PC-3 (cell line): ENCODE measurements around the gene TIAM2. TPM values are rescaled to one million over a fixed set of nuclear protein-coding genes. Genes with fewer than 3 reads are reported as not detected.

Source experiments
- ATAC-seq: fragments of 200-7000 bp; cut with Tn5 transposase; 2 replicates; pipeline ENCODE4 v1.9.1; 2020; ENCODE audit warnings: mild to moderate bottlenecking, moderate library complexity
- BruUV-seq: library from RNA; stranded (reverse); fragments of 400-500 nt; replicated peaks from 2 replicates; lab custom pipeline; 2021; lab: Mats Ljungman, UMichigan
- CTCF ChIA-PET: fragments of 300-600 bp; sonication (Branson Sonifier 250); formaldehyde crosslinking; loops from one replicate; lab custom pipeline; 2022; ENCODE audit warnings: antibody characterized with exemption; lab: Charles Lee
- POLR2A ChIA-PET: fragments of 300-600 bp; sonication (Branson Sonifier 250); formaldehyde crosslinking; loops from one replicate; lab custom pipeline; 2022; ENCODE audit warnings: antibody characterized with exemption; ENCODE audit not compliant: unreplicated experiment; lab: Charles Lee
- DNase-seq: peaks from one replicate; pipeline ENCODE4 v3.0.0-alpha.2; 2015
- H2AFZ ChIP-seq: fragments of 300-600 bp; sonication (generic); 2 replicates; pipeline ENCODE4 v1.6.0; 2016; ENCODE audit warnings: antibody characterized with exemption, low read length
- H3F3A ChIP-seq: fragments of 300-600 bp; sonication (generic); one replicate; pipeline ENCODE4 v1.6.0; 2017; ENCODE audit warnings: antibody characterized with exemption, low read length, control low read depth, mild to moderate bottlenecking; ENCODE audit not compliant: unreplicated experiment
- H3K27ac ChIP-seq: fragments of 300-600 bp; sonication (generic); 2 replicates; pipeline ENCODE4 v1.5.1; 2016; ENCODE audit warnings: mild to moderate bottlenecking, low read length
- H3K27me3 ChIP-seq: fragments of 300-600 bp; sonication (generic); 2 replicates; pipeline ENCODE4 v1.6.1; 2016; ENCODE audit warnings: low read length, mixed read lengths
- H3K36me3 ChIP-seq: fragments of 300-600 bp; sonication (generic); 2 replicates; pipeline ENCODE4 v1.6.1; 2016; ENCODE audit warnings: low read depth, mixed run types, low read length, mixed read lengths
- H3K4me1 ChIP-seq: fragments of 300-600 bp; sonication (generic); 2 replicates; pipeline ENCODE4 v1.5.1; 2016; ENCODE audit warnings: low read length; ENCODE audit not compliant: insufficient read depth
- H3K4me2 ChIP-seq: fragments of 300-600 bp; sonication (generic); 2 replicates; pipeline ENCODE4 v1.6.0; 2016; ENCODE audit warnings: low read length
- H3K4me3 ChIP-seq: fragments of 300-600 bp; sonication (generic); 2 replicates; pipeline ENCODE4 v1.5.1; 2016; ENCODE audit warnings: mild to moderate bottlenecking, low read length, mixed read lengths
- H3K79me2 ChIP-seq: fragments of 300-600 bp; sonication (generic); 2 replicates; pipeline ENCODE4 v1.6.1; 2017; ENCODE audit warnings: low read length, mixed read lengths
- H3K9ac ChIP-seq: fragments of 300-600 bp; sonication (generic); 2 replicates; pipeline ENCODE4 v1.6.0; 2016; ENCODE audit warnings: mild to moderate bottlenecking, low read length
- H3K9me2 ChIP-seq: fragments of 300-600 bp; sonication (generic); replicated peaks from 2 replicates; pipeline ENCODE4 v1.6.1; 2016; ENCODE audit warnings: mixed run types, low read length, mixed read lengths
- H3K9me3 ChIP-seq: fragments of 300-600 bp; sonication (generic); 2 replicates; pipeline ENCODE4 v1.6.1; 2016; ENCODE audit warnings: low read length, mixed read lengths
- H4K20me1 ChIP-seq: fragments of 300-600 bp; sonication (generic); 2 replicates; pipeline ENCODE4 v1.6.1; 2016; ENCODE audit warnings: low read length, mixed read lengths
- CTCF ChIP-seq: fragments of 300-600 bp; sonication (generic); conservative IDR thresholded peaks from 2 replicates; pipeline ENCODE4 v1.5.1; 2017; ENCODE audit warnings: antibody characterized with exemption, low read depth, mild to moderate bottlenecking, low read length
- EZH2 ChIP-seq: fragments of 300-600 bp; sonication (generic); IDR thresholded peaks from one replicate; pipeline ENCODE4 v1.6.1; 2017; ENCODE audit warnings: antibody characterized with exemption, mild to moderate bottlenecking, low read length; ENCODE audit not compliant: unreplicated experiment
- EZH2phosphoT487 ChIP-seq: fragments of 300-600 bp; sonication (generic); IDR thresholded peaks from 2 replicates; pipeline ENCODE4 v1.6.1; 2018; ENCODE audit warnings: mild to moderate bottlenecking, antibody characterized with exemption, low read length, borderline replicate concordance
- intact Hi-C: fragments of 100-400 bp; cut with micrococcal nuclease; formaldehyde crosslinking; loops from 2 replicates; pipeline ENCODE4 v1.9.0; 2023
- total RNA-seq: library from RNA; depleted of rRNA; stranded (reverse); fragments of >200 nt; gene quantifications from 2 replicates; pipeline ENCODE4 v1.2.3, GENCODE V29; 2014

Gene TIAM2
- total RNA-seq, 1 experiment from 2014 or later, result 4.5 TPM

- DNase-seq (no peak), ATAC-seq (no peak)
- intact Hi-C loops, result no loop called here
- Histone ChIP-seq H3K79me2 (no peaks in the 10 kb centered on the region), H3K4me3 (no peak overlapping the region), H3K27me3 (no peaks in the 10 kb centered on the region), H2AFZ (no peak overlapping the region), H3K9ac (no peak overlapping the region), H3F3A (no peaks in the 10 kb centered on the region), H4K20me1 (no peaks in the 10 kb centered on the region), H3K9me2 (no peaks in the 10 kb centered on the region), H3K4me2 (no peak overlapping the region), H3K9me3 (no peaks in the 10 kb centered on the region), H3K36me3 (no peaks in the 10 kb centered on the region), H3K27ac (no peak overlapping the region), H3K4me1 (no peaks in the 10 kb centered on the region)
- BruUV-seq, result no TSS peak
- ChIA-PET POLR2A (no interaction called here), CTCF (no interaction called here)
- TF ChIP-seq CTCF (no peak), EZH2 (no peak), EZH2phosphoT487 (no peak)
Measured at GRCh38 chr6:155108070-155108820, 113.1 kb downstream of the TIAM2 start.

GRCh38 chr6:155110721-155111120, 115.6 kb downstream of the TIAM2 start:
- ChIA-PET CTCF (no interaction called here), POLR2A (no interaction called here)
- TF ChIP-seq EZH2phosphoT487, result no peak
- TF ChIP-seq EZH2, result no peak
- no peak for TF ChIP-seq CTCF

GRCh38 chr6:155112757-155113156, 117.6 kb downstream of the TIAM2 start:
- ChIA-PET CTCF (no interaction called here), POLR2A (no interaction called here)
- BruUV-seq, result no TSS peak
- H3K4me1 ChIP-seq, result no peaks in the 10 kb centered on the region
- no peak for ATAC-seq
- TF ChIP-seq CTCF (no peak), EZH2phosphoT487 (no peak), EZH2 (no peak)
- no peaks in the 10 kb centered on the region for H3K9me3 ChIP-seq
- no peak overlapping the region for H2AFZ ChIP-seq
- no peaks in the 10 kb centered on the region for H3K36me3 ChIP-seq
- no peak overlapping the region for H3K4me2 ChIP-seq
- no peak overlapping the region for H3K9ac ChIP-seq
- H3K27me3 ChIP-seq, result no peaks in the 10 kb centered on the region
- no peaks in the 10 kb centered on the region for H3F3A ChIP-seq
- H3K9me2 ChIP-seq, result no peaks in the 10 kb centered on the region
- no peak overlapping the region for H3K27ac ChIP-seq
- no peaks in the 10 kb centered on the region for H4K20me1 ChIP-seq
- H3K4me3 ChIP-seq, result no peak overlapping the region
- intact Hi-C loops, result no loop called here
- no peaks in the 10 kb centered on the region for H3K79me2 ChIP-seq
- no peak for DNase-seq

More at GRCh38 chr6:155110721-155111120, 115.6 kb downstream of the TIAM2 start:
- no peaks in the 10 kb centered on the region for H3K4me1 ChIP-seq
- H3K4me3 ChIP-seq, result no peak overlapping the region
- H3K4me2 ChIP-seq, result no peak overlapping the region
- H3K27ac ChIP-seq, result no peak overlapping the region
- no peaks in the 10 kb centered on the region for H3K79me2 ChIP-seq
- BruUV-seq, result no TSS peak
- no peaks in the 10 kb centered on the region for H3F3A ChIP-seq
- no peaks in the 10 kb centered on the region for H3K9me3 ChIP-seq
- H3K36me3 ChIP-seq, result no peaks in the 10 kb centered on the region
- no peak for ATAC-seq
- DNase-seq, result no peak
- no peaks in the 10 kb centered on the region for H4K20me1 ChIP-seq
- no peak overlapping the region for H3K9ac ChIP-seq
- H3K9me2 ChIP-seq, result no peaks in the 10 kb centered on the region
- H3K27me3 ChIP-seq, result no peaks in the 10 kb centered on the region
- no peak overlapping the region for H2AFZ ChIP-seq
- intact Hi-C loops, result no loop called here
